HG03432 (cell line): Measurements from ENCODE around the gene NF1.
"Not testable (repeated sequence)": the region's sequence is repeated elsewhere in the genome, so short reads cannot be mapped to it uniquely, and the experiment has no call there.

ENCODE experiments used
- ATAC-seq: cut with Tn5 transposase; IDR thresholded peaks from one replicate; pipeline ENCODE4 v1.9.1; 2021; ENCODE audit warnings: mild to moderate bottlenecking, moderate library complexity; ENCODE audit not compliant: unreplicated experiment

The NF1 gene

DNA sequence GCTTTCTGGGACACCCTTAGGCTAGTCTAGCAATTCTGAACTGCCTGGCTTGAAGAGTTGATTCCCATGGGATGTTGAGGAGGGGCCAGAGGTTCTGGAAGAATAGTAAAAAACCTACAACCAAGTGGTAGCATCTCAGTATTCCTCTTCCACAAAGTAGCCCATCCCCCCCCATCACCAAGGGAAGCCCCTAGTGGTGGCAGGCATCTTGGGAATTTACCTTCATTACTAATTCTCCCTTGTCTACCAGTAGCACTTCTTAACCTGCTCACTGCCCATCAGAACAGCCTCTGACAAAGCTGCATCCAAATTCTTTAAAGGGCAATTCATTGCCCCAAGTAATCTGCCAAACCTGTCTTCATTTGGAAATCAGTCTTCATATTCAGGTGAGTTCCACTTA lies 283.9 kb downstream of the NF1 start:
- ATAC-seq: no peak

DNA sequence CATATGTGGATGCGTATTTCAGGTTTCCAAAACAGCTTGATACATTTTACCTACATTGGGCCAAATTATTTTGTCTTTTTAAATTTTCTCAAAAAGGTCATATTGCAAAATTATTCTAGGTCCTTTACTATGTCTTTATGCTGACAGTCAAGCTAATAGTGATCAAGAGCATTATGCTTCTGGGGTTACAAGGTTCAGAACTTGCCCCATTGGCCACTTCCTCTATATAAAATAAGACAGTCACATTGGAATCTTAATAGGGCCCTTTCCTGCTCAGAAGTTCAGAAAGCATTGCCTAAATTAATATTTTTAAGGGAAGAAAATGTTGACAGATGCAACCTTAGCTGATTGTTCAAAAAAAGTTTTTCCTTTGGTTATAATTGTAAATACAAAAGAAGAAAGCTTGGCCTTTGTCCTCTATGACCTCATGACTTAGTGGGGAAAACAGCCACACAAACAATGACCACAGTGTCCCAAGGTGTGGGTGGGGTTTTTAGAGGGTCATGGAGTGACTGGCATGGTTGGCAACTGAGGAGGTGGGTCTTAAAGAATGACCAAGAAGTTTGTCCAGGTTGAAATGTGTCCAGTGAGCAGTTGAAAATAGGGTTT lies 284.9 kb downstream of the NF1 start:
- no peak for ATAC-seq

DNA sequence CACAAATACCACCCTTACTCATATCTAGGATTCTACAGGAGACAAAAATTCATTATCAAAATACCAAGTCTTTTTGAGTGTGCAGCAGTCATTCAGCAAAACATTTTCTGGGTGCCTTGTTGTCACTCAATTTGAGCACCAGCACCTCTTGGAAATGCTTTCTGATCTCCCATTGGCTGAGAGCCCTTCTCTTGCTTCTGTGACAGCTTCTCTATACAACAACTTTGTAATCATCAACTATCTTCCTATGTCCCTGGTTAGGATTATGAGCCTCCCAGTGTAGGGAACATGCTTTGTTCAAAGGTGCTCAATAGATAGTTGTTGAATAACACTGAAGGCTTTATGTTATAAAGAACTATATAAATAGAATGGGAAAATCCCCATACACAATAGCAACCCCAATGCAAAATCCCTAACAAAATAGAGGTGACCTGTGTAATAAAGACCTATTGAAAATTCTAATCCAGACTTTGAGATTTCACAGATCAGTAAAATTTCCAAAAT lies 286.4 kb downstream of the NF1 start:
- ATAC-seq: no peak

DNA sequence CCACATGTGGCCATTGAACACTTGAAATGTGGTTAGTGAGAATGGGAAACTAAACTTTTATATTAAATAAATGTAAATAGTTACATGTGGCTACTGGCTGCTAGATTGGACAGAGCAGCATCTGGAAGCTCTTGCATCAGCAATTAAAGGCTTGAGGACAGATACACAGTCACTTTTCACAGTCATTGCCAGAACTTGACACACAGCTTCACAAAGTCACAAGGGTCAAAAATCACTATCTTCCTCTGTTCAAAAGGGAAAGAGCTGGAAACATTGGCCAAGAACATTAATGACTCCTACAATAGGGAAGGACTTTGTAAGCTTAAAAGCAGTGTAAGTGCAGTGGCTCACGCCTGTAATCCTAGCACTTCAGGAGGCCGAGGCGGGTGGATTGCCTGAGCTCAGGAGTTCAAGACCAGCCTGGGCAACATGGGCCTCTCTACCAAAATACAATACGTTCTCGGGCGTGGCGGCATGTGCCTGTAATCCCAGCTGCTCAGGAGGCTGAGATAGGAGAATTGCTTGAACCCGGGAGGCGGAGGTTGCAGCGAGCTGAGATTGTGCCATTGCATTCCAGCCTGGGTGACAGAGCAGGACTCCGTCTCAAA lies 288.0 kb downstream of the NF1 start:
- not testable (repeated sequence) for ATAC-seq

DNA sequence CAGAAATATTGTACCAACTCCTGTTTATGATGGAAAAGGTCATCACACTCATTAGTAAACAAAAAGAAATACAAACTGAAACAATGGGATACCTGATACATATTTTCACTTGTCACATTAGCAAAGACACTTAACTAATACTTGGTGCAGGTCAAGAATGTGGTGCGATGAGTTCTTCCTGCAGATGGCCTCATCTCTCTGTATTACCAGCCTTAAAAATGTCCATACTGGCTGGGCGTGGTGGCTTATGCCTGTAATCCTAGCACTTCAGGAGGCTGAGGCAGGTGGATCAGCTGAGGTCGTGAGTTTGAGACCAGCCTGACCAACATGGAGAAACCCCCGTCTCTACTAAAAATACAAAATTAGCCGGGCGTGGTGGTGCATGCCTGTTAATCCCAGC lies 288.7 kb downstream of the NF1 start:
- not testable (repeated sequence) for ATAC-seq

DNA sequence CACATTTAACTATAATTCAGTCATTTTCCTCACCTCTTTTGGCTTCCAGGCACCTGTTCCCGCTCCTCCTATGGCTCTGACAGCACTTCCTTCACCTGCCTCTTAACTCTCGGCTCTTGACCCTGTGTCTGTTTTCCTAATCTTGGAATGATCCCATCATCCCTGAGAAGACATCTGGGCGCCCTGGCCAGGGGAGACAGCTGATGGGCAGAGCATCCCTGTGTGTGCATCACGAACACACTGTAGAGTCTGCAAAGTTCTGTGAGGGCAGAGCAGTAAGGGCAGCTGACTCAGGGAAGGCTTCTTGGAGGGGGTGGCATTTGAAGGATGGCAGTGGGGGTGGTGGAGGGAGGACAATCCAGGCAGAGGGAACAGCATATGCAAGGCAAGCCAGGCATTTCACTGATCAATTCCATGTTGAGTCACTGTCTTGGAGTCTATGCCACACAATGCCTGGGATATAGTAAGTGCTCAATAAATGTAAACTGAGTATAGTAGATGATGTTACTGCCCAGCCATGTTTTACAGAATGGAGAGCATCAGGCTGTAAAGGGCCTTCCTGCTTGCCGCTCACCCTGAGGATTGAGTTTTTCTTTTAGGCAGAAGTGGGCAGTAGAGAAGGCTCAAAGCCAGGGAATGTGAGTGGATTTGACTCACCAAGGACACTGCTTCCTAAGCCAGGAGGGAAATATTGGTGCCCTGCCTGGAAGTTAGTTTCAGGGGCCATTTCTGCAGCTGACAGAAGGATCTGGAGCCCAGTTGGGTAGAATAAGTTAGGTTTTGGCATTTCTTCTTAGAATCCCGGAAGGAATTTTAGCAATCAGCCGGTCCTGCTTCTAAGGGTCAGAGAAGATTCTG lies 290.9 kb downstream of the NF1 start:
- ATAC-seq: no peak

DNA sequence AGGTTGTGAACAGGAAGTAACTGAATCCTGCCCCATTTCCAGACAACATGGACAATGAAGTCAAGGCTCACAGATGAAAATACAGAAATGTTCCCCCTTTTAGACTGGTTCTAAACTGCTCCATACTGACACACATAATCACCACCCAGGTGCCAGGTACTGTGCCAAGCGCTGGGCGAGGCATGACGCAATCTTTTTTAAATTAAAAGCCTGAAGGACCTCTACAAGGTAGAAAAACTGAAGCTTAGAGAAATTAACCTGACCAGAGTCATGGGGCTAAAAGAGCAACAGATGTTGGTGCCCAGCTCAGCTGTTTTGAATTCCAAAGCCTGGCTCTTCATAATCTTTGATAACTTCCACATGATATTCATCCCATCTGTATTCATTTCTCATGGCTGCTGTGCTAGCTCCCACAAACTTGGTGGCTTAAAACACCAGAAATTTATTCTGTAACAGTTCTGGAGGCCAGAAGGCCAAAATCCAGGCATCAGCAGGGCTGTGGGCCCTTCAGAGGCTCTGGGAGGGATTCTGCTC lies 291.8 kb downstream of the NF1 start:
- ATAC-seq: no peak

DNA sequence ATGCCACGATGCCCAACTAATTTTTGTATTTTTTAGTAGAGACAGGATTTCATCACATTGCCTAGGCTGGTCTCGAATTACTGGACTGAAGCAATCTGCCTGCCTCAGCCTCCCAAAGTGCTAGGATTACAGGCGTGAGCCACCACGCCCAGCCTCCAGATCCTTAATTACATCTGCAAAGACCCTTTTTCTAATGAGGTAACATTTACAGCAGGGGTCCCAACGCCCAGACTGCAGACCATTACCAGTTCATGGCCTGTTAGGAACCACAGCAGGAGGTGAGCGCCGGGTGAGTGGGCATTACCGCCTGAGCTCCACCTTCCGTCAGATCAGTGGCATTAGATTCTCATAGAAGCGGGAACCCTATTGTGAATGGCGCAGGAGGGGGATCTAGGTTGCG lies 292.7 kb downstream of the NF1 start:
- no peak for ATAC-seq

DNA sequence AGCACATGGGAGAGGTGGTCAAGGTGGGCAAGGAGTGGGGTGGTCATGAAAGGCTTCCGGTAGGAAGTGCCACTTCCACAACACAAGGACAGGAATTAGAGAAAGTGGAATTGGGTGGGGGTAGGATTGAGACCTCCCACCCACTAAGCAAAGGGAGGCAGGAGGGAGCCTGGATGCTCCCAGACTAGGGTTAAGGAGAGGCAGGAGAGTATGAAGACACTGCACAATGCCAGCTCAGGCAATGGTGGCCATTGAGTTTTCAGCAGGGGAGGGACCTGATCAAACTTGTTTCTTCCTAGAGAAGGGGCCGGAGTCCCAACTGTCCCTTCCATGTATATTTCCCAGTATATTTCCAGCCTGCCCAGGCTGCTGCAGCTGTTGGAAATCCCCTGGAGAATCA lies 293.6 kb downstream of the NF1 start:
- no peak for ATAC-seq

DNA sequence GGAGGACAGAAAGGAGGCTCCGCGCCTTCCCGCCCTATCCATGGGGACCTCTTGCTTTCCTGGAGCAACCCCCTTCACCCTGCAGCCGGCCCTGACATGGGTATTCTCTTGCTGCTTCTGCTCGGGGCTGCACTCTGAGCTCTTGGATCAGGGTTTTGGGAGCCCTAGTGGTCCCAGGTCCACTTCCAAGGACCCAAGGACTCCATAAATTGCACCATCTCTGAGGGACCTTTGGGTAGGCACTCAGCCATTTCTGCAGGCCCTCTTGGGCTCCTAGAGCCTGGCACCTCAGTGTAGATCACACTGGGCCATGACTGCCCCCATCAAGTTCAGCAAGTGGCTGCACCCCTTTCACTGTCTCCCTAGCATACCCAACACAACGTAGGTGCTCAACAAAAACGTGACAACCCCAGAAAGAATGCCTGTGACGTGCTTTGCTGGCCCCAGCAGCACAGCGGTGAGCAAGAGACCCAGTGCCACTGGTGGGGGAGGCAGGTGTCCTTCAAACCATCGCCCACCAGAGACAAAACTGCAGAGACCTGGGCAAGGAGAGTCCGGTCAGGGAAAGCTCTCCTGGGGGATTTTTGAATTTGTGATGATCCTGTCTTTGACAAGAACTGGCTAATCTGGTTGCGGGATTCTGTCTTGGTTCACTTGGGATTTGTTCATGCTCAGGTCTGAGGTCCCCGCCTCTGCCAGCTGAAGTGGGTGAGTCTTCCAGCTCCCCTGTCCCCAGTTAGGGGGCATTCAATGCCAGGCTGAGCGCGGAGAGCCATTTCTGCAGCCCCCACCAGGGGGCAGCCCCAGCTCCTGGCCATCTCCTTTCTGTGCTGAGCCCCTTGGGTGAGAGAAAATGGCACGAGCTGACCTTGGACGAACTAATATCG lies 294.2 kb downstream of the NF1 start:
- no peak for ATAC-seq

DNA sequence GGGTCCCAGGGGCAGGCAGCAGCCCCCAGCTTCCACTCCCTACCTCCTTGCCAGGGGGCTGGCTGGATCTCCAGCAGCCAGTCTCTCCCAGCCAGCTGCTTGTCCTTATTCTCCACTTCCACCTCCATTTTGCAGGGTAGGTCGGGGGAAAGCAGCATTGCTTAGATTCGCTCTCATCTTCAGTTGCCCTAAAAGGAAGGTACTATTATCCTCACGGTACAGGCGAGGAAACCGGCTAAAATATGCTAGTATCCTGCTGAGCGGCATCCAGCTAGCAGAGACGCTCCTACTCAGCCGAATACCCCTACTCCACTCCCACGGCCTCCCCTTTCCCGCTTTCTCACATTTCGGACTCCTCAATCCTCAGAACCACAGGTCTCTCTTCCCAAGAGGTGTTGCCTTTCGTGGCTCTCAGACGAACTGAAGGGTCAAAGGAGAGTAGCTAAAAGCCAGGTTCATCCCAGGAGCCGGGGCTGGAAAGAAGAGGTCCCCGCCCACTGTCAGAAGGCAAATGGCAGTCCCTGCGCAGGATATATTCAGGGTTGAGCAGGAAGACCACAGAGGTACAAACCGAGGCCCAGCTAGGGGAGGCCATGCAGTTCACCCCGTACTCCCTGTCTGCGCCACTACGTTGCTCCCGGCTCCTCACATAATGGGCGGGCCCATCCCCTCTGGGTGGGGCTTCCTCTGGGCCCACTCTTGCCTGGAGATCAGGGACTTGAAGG lies 295.0 kb downstream of the NF1 start:
- no peak for ATAC-seq

DNA sequence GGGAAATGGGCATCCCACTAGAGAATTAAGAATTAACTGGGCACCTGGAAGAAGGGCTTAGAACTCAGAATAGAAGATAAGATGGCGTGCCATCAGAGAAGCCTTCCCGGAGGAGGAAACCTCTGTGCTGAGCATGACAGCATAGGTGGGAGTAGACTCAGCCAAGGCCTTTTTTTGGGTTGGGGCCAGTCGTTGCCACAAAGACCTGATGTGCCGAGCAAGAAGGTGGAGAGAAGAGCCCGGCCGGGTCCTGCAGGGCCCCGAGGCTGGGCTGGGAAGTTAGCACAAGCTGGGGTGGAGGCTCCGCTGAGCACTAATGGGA lies 295.6 kb downstream of the NF1 start:
- no peak for ATAC-seq

DNA sequence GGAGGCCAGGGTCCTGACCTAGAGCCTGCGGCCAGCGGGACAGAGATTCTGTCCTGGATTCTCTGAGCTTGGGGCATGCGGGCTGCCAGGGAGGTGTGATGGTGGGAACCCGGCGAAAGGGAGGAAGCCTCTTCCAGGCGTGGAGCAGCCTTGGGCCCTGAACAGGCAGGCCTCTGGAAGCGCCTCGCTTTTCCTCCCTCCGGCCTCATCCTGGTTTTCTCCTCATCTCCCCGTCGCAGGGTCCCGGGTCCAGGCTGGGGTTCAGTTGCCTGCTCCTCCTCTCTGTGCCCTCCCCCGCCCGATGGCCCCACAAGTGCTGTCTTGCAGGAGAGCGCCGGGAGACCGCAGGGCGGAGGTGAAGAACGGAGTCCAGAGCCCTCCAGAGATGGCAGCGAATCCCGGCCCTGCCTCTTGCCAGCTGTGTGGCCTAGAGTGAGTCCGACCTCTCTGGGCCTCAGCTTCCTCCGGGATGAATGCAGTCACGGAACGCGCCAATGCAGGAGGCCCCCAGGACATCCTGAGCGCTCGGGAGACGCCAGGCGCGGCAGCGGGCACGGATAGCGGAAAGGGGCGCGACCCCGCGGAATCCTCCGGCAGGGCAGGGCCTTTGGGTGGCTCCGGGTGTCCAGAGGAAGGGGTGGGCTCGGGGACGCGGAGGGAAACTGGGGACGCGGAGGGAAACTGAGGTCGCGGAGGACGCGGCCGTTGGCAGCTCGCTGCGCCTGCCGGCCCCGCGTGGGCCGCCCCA lies 296.1 kb downstream of the NF1 start:
- ATAC-seq: no peak

DNA sequence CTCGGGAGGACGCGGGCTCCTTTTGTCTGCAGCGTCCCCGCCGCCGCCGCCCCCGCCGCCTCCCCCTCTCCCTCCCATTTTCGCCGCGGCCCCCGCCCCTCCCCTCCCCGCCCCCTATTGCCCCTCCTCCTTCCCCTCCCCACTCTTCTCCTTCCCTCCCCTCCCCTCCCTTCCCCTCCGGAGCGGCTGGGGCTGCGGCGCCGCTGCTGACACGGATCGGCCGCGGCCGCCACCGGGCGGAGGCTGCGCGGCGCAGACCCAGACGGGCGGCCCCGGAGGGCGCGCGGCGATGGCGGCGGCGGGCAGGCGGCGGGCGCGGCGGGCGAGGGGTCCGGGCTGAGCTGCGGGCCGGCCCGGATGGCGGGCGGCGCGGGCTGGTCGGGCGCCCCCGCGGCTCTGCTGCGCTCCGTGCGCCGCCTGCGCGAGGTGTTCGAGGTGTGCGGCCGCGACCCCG lies 296.7 kb downstream of the NF1 start, which contains the start of gene RAB11FIP4:
TSS of gene RAB11FIP4 (plus strand) at position 180 of the 454 bp plus-strand sequence. CDS start at position 358, 178 bp downstream.
- no peak for ATAC-seq

DNA sequence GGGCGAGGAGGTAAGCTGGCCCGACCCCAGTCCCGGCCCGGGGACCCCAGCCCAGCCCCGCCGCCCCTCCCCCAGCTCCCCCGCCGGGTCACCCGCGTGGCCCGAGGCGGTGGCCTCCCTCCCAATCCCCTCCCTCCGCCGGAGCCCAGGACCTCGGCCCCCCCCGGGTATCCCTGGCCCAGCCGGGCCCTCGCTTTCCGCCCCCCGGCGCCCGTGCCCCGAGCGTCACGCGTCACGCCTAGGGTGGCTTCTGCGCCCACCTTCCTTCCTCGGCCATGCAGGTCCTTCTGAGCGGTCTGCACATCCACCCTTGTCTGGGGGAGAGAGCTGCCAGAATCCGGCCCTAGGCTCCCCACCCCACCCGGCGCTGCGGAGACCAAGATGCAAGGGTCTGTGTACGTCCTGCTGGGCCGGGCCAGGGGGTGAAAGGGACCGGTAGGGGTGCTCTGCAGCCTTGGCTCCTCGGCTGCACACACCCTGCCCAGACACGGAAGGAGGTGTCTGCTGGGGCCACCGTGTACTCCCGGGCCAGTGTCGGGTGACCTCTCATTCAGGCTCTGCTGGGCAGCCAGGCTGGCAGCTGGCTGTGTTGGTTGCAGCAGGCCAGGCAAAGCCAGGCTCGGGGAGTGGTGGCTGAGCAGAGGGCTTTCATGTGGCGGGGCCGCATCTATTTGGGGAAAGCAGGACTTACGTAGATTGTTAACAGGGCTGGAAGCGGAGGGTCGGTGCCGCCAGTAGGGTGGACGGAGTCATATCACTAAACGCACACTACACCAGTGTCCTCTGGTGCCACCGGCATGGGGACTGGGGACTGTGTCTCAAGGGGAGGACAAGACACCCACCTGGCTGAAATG lies 297.5 kb downstream of the NF1 start:
- no peak for ATAC-seq

DNA sequence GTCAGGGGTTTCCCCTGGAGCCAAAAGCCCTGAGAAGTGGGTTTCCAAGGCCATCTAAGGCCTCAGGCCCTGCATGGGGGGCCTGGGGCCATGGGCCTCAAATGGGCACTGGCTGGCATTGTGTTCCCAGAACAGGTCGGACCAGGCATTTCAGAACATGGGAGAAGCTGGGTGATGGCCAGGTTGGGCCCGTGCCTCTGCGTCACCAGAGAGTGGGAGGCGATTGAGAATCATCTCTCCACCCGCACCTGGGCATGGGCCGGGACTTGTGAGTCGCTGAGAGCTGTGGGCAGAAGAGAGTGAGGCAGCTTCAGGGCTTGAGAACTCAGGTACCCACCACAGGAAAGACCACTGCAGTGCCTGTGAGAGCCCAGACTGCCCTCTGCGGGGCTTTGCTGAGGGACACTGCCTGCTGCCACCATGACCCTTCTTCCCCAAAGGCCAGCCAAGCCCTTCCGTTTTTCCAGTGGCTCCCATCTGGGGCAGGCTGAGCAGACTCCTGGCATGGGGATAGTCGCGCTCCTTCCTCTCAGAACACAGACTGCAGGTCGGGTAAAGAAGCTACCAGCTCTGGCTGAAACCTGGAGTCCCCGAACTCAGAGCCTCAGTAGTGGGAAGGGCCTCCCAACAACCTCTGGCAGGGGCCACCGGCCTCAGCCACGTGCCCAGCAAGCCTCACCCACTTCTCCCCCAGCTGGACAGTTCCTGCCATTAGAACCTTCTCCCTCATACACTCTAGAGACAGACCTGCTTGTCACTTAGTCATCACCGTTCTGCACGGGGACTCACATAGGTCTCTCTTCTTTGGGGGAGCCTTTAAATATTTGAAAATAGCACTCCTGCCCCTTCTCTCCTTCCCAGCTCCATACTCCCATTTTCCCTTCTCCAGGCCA lies 298.3 kb downstream of the NF1 start:
- ATAC-seq: no peak

DNA sequence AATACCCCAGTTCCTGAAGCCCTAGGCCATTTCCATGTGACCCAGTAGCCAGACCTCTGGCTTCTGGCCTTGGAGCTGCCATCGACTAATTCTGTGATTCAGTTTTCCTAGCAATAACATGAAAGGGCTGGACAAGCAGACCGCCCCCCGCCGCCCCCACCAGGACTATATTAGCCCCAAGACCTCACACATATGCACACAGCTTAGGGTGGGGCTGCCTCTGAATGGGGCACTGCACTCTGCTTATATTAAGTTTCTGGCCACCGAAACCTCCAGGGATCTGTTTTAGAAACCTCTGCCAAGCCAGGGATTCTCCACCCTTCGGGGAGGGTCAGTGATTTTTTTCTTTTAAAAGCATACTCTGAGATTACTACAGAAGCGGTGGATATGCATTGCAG lies 299.0 kb downstream of the NF1 start:
- no peak for ATAC-seq
